HCEC 1CT (cell line): ENCODE measurements around the gene ZDHHC7.
"Not testable (repeated sequence)": the region's sequence is repeated elsewhere in the genome, so short reads cannot be mapped to it uniquely, and the experiment has no call there.

Experiments
- DNase-seq: peaks from one replicate; pipeline ENCODE4 v3.0.0-alpha.2; 2017

The ZDHHC7 gene

GRCh38 chr16:85010931-85011845, at the start of gene ZDHHC7:
ZDHHC7 (minus strand) TSS chr16:85011535; CDS start chr16:84990618, 20,917 bp downstream.
- peak; percentile 88 for DNase-seq

GRCh38 chr16:85058909-85059308, 47.6 kb upstream of the ZDHHC7 start:
- DNase-seq, result no peak

- no peak for DNase-seq
Observed at GRCh38 chr16:85057948-85058347, 46.6 kb upstream of the ZDHHC7 start.

GRCh38 chr16:85057212-85057889, 46.0 kb upstream of the ZDHHC7 start:
- no peak for DNase-seq

- DNase-seq, result no peak
Observed at GRCh38 chr16:85056211-85056748, 44.9 kb upstream of the ZDHHC7 start.

- DNase-seq, result peak; percentile 27
Observed at GRCh38 chr16:85055493-85056210, 44.3 kb upstream of the ZDHHC7 start.

GRCh38 chr16:85054948-85055492, 43.7 kb upstream of the ZDHHC7 start:
- DNase-seq, result no peak

- DNase-seq, result not testable (repeated sequence)
Observed at GRCh38 chr16:85054321-85054720, 43.0 kb upstream of the ZDHHC7 start.

- DNase-seq, result no peak
Observed at GRCh38 chr16:85052536-85052935, 41.2 kb upstream of the ZDHHC7 start.

GRCh38 chr16:85051683-85052082, 40.3 kb upstream of the ZDHHC7 start:
- no peak for DNase-seq

- no peak for DNase-seq
Observed at GRCh38 chr16:85051067-85051581, 39.8 kb upstream of the ZDHHC7 start.

GRCh38 chr16:85049706-85050305, 38.5 kb upstream of the ZDHHC7 start:
- no peak for DNase-seq

GRCh38 chr16:85048921-85049562, 37.7 kb upstream of the ZDHHC7 start:
- no peak for DNase-seq

GRCh38 chr16:85047867-85048455, 36.6 kb upstream of the ZDHHC7 start:
- no peak for DNase-seq

- no peak for DNase-seq
Observed at GRCh38 chr16:85046931-85047866, 35.9 kb upstream of the ZDHHC7 start.

- DNase-seq, result no peak
Observed at GRCh38 chr16:85046472-85046916, 35.2 kb upstream of the ZDHHC7 start.

GRCh38 chr16:85045641-85046471, 34.5 kb upstream of the ZDHHC7 start:
- no peak for DNase-seq

- DNase-seq, result no peak
Observed at GRCh38 chr16:85045077-85045476, 33.7 kb upstream of the ZDHHC7 start.

GRCh38 chr16:85042606-85043005, 31.3 kb upstream of the ZDHHC7 start:
- no peak for DNase-seq
